Chondrocyte (in vitro differentiated cells): ENCODE measurements around the gene SEMA3C. TPM values are rescaled to one million over a fixed set of nuclear protein-coding genes. Genes with fewer than 3 reads are reported as not detected.
A peak's percentile ranks its signal among the peaks of the same experiment; 100 is the strongest.

Source experiments
- DNase-seq: peaks from one replicate; pipeline ENCODE4 v3.0.0; 2021; ENCODE audit warnings: mixed read lengths, low spot score
- H3K27ac Mint-ChIP-seq: one replicate; pipeline ENCODE4 v1.8.0; 2021; ENCODE audit warnings: mild to moderate bottlenecking, moderate library complexity, mixed read lengths; ENCODE audit not compliant: unreplicated experiment
- H3K27me3 Mint-ChIP-seq: 2 replicates; pipeline ENCODE4 v1.8.0; 2021; ENCODE audit warnings: low read depth, mixed read lengths
- H3K36me3 Mint-ChIP-seq: 2 replicates; pipeline ENCODE4 v1.8.0; 2021; ENCODE audit warnings: low read depth, mixed read lengths
- H3K4me1 Mint-ChIP-seq: 2 replicates; pipeline ENCODE4 v1.8.0; 2021; ENCODE audit warnings: low read depth, mild to moderate bottlenecking, mixed read lengths
- H3K4me3 Mint-ChIP-seq: one replicate; pipeline ENCODE4 v1.8.0; 2021; ENCODE audit warnings: mild to moderate bottlenecking, moderate library complexity, mixed read lengths; ENCODE audit not compliant: unreplicated experiment
- H3K9me3 Mint-ChIP-seq: 2 replicates; pipeline ENCODE4 v1.8.0; 2021; ENCODE audit warnings: low read depth, mixed read lengths
- total RNA-seq: library from RNA; stranded (reverse); gene quantifications from 3 replicates; pipeline ENCODE4 v1.2.1, GENCODE V29; 2021
- TF ChIP-seq, protein P1 (sequence below): fragments of 200-600 bp; sonication (generic); IDR thresholded peaks from 2 replicates; pipeline ENCODE4 v1.5.0; 2021; ENCODE audit warnings: antibody characterized with exemption, mild to moderate bottlenecking, moderate library complexity

The SEMA3C gene
- total RNA-seq, 1 donor from 2014 or later, result 80.0 TPM

DNA sequence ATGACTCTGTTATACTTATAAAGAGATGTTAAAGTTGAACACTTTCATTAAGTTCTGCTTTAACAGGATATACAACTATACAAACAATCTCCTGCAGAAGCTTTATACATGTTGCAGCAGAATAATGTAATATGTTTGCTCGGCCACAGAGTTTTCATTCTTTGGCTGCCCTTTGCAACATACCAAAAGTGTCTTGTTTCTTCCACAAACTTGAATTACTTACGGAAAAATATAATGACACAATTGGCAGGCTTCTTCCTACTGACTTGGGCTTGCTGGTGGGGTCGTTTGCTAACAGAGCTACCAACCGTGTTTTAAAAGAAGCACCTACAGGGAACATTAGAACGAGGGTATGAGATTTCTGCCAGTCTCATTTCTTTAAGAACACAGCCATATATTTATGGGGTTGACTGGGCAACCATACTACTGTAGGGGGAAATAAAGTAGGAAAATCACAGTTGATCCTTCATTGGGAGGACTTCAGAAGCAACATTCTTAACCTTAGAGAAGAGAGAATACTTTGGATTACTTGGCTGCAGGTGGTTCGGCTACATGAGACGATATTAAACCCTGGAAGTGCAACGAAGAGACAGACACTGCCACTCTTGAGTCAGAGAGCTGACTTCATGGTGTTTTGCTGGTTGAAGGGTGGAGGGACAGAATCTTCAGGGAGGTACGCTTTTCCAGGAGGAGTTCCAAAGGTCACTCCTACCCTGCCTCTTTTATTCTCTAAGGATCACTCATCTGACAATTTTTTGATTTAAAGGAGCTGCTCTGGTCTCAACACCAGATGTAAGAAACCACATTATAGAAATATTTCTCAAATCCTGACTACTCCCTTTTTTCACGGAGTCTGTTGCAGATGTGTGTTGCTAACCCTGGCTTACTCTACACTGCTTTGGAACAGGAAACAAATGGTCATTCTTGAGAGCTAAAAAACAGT lies 123.9 kb downstream of the SEMA3C start:
- peaks cover 8% of the 10 kb centered on the region for H3K36me3 Mint-ChIP-seq
- H3K27me3 Mint-ChIP-seq, result no peaks in the 10 kb centered on the region
- peaks cover 21% of the 10 kb centered on the region for H3K4me1 Mint-ChIP-seq
- DNase-seq, result no peak
- H3K9me3 Mint-ChIP-seq, result no peaks in the 10 kb centered on the region
- TF ChIP-seq, protein P1, sequence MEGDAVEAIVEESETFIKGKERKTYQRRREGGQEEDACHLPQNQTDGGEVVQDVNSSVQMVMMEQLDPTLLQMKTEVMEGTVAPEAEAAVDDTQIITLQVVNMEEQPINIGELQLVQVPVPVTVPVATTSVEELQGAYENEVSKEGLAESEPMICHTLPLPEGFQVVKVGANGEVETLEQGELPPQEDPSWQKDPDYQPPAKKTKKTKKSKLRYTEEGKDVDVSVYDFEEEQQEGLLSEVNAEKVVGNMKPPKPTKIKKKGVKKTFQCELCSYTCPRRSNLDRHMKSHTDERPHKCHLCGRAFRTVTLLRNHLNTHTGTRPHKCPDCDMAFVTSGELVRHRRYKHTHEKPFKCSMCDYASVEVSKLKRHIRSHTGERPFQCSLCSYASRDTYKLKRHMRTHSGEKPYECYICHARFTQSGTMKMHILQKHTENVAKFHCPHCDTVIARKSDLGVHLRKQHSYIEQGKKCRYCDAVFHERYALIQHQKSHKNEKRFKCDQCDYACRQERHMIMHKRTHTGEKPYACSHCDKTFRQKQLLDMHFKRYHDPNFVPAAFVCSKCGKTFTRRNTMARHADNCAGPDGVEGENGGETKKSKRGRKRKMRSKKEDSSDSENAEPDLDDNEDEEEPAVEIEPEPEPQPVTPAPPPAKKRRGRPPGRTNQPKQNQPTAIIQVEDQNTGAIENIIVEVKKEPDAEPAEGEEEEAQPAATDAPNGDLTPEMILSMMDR, result no peak
- H3K4me3 Mint-ChIP-seq, result no peak overlapping the region
- H3K27ac Mint-ChIP-seq, result peak overlapping the region; percentile 39

DNA sequence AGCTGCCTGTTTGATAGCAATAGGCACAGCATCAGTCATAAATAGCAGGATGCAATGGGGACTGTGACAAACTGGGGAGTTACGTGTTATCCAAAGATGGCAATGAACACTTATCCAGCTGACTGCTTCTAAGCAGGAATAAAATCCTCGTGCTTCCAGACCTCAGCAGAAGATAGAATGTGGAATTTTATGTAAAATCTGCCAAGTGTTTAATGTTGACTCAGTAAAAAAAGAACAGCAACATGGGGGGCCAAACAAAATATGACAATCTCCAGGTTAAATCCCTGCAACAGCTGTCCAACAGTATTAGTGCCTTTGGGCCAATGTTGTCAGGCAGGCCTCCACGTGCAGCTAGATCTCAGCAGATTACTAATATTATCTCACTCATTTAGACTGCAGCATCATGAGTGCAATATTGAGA lies 127.3 kb downstream of the SEMA3C start:
- TF ChIP-seq, protein P1, result no peak
- Mint-ChIP-seq H3K27me3 (no peaks in the 10 kb centered on the region), H3K4me1 (peaks cover 25% of the 10 kb centered on the region), H3K9me3 (no peaks in the 10 kb centered on the region), H3K4me3 (no peak overlapping the region), H3K36me3 (peaks cover 13% of the 10 kb centered on the region), H3K27ac (no peak overlapping the region)
- DNase-seq, result no peak

DNA sequence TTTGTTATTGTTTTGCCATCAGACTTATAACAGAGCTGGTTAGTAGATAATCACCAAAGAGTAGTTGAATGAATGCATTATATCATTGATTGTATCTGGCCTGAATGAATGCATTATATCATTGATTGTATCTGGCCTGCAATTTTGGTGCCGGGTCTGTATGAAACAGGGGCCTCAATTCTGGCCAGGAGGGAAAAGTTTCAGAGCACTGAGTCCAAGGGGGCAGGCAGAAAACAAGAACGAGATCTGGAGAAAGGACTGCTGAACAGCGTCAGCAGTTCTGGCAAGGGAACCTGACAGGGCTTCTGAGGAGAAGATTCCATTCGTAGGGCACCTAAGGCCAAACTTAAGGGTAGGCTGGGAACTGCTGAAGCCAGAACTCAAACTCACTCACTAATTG lies 128.0 kb downstream of the SEMA3C start:
- no peaks in the 10 kb centered on the region for H3K9me3 Mint-ChIP-seq
- no peak for DNase-seq
- peaks cover 31% of the 10 kb centered on the region for H3K4me1 Mint-ChIP-seq
- TF ChIP-seq, protein P1, result no peak
- peaks cover 13% of the 10 kb centered on the region for H3K36me3 Mint-ChIP-seq
- H3K27ac Mint-ChIP-seq, result no peak overlapping the region
- no peak overlapping the region for H3K4me3 Mint-ChIP-seq
- no peaks in the 10 kb centered on the region for H3K27me3 Mint-ChIP-seq

DNA sequence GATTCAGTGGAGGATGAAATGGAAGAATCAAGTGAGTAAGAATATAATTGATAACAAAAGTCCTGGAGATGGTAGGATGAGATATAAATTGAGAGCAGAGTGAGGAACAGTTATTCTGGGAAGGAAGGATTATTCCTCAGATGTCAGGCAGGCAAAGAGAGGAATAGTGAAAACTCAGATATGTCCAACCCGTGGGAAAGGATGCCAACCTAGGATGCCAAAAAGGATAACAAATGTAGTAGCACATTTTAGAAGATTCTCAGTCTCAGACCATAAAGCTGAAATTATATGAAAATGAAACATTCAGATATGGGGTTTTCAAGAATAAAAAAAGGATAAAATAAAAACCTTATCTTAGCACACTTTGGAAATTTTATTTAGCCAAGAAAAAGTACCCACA lies 131.1 kb downstream of the SEMA3C start:
- no peaks in the 10 kb centered on the region for H3K9me3 Mint-ChIP-seq
- H3K36me3 Mint-ChIP-seq, result peaks cover 9% of the 10 kb centered on the region
- no peak overlapping the region for H3K27ac Mint-ChIP-seq
- H3K27me3 Mint-ChIP-seq, result no peaks in the 10 kb centered on the region
- no peak for DNase-seq
- TF ChIP-seq, protein P1, result no peak
- no peak overlapping the region for H3K4me3 Mint-ChIP-seq
- H3K4me1 Mint-ChIP-seq, result peaks cover 36% of the 10 kb centered on the region

DNA sequence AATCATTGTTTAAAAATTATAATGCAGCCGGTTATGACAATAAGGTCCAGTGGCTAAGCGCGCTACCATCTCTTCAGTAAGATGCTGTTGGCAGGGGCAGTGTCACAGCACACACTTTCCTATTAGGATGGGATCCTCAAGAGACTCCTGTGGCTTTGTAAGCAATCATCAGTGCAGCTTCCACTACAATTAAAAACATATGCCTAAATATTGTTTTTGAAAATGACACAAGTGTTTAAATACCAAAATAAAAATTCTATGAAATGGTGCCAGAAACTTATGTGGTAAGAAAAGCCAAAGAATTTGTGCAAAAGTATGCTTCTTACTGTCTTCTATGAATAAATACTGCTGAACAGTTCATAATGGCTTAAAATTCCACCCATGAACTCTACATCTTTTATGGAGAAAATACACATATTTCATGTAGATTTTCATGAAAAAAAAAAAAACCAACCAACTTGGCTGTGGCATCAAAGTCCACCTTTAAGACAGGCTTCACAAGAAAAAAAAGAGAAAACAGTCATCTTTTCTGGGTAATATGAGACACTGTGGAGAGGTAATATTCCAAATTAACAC lies 132.8 kb downstream of the SEMA3C start:
- no peaks in the 10 kb centered on the region for H3K27me3 Mint-ChIP-seq
- H3K36me3 Mint-ChIP-seq, result peaks cover 9% of the 10 kb centered on the region
- TF ChIP-seq, protein P1, result no peak
- no peaks in the 10 kb centered on the region for H3K9me3 Mint-ChIP-seq
- H3K4me3 Mint-ChIP-seq, result no peak overlapping the region
- H3K4me1 Mint-ChIP-seq, result peaks cover 46% of the 10 kb centered on the region
- no peak for DNase-seq
- H3K27ac Mint-ChIP-seq, result no peak overlapping the region
